Measurements from ENCODE around the gene LAMB3.

- TF ChIP-seq EZH2phosphoT487 (IDR thresholded peaks at IDR 0.05; ENCODE audit: borderline replicate concordance, low read length) (no peak), CTCF (conservative IDR thresholded peaks at IDR 0.05; ENCODE audit: low read depth, low read length) (no peak), EZH2 (IDR thresholded peaks at IDR 0.05; ENCODE audit: low read length, unreplicated experiment) (no peak)
Observed at GRCh38 chr1:209659909-209660308, 7.7 kb upstream of the LAMB3 start.

Data from PC-3 (cell line).